ENCODE measurements around the gene ABHD17A. TPM values are rescaled to one million over a fixed set of nuclear protein-coding genes. Genes with fewer than 3 reads are reported as not detected.

The ABHD17A gene
- polyA plus RNA-seq, 4 donors, result 49.1 to 79.6 (median 62.0) TPM

DNA sequence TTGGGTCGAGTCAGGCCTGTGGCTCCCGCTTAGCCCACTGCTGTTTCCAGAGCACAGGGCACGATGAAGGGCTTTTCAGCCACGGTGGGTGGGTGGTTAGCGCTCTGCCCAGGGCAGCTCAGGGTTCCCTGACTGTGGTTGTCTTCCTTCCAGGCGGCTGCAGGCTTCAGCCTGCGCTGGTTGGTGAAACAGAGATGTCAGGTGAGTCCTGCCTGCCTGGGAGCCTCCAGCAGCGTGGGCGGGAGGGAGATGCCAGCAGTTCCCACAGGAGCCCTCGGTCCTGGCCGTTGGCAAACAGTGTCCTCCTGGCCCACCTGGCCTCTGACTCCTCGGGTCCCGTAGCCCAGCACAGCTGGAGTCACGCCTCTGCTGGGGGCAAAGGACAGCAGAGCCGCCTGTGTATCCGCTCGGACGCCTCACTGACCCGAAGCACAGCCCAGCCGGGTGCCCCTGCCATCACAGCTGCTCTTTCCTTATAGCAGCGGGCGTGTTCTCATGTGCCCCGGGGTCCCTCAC lies 29.6 kb upstream of the ABHD17A start:
- peaks cover 3 to 75% (median 9%) of the 10 kb centered on the region in 3 donors for H3K36me3 ChIP-seq (ENCODE audit: control insufficient read depth in 3 of 3, insufficient read depth in 2 of 3, low read depth in 1 of 3, low read length in 3 of 3)
- no peaks in the 10 kb centered on the region for H3K27me3 ChIP-seq (ENCODE audit: control insufficient read depth in 3 of 3, insufficient read depth in 3 of 3, low read length in 3 of 3)
- no peak overlapping the region for H3K27ac ChIP-seq (ENCODE audit: low read depth in 1 of 3, low read length in 2 of 3)
- H3K4me1 ChIP-seq (ENCODE audit: control insufficient read depth in 3 of 3, insufficient read depth in 2 of 3, low read depth in 1 of 3, low read length in 2 of 3), result no peaks in the 10 kb centered on the region
- 79 to 91% (median 84%) methylated on average over 22 to 23 of the region's 23 CpGs for WGBS, 3 donors
- DNase-seq, result no peak
- no peak for FAIRE-seq
- peaks cover 0 to 1% of the 10 kb centered on the region in 2 donors for H3K9me3 ChIP-seq (ENCODE audit: control insufficient read depth in 2 of 2, insufficient read depth in 1 of 2, low read depth in 1 of 2, low read length in 1 of 2)
- no peak overlapping the region for H3K4me3 ChIP-seq (ENCODE audit: low read depth in 1 of 3, low read length in 3 of 3)

DNA sequence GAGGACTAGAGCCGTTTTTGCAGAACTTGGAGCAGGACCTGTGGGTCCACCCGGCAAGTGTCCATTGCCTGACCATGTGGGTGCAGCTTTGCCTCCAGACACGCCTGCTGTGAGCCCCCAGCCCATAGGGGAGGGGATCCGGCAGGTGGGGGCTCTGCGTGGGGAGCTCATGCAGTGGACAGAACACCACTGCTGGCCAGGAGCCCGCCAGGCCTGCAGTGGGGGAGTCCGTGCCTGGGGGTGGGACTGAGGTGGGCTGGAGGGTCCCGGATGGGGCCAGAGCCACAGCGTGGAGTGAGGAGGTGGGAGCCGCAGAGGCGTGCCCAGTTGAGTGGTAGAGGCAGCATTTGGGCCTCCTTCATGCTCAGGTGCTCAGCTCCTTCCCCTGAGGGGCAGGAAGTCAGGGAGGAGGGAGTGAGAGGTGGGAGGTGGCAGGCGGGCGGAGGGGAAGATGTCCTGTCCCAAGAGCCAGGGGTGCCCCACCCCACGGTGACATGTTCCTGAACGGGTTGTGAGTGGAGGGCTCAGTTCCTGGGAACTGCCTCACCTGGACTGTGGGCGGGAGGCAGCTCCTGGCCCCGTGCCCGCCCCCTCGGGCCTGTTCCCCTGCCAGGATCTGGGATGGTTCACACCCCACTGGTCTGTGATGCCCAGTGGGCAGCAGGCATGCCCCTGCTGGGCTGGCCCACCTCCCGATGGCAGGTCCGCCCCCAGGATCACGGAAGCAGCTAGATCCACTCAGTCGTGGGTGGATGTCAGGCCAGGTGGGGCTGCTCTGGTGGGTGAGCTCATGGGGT lies 28.7 kb upstream of the ABHD17A start:
- peaks cover 0 to 4% of the 10 kb centered on the region in 2 donors for H3K9me3 ChIP-seq (ENCODE audit: control insufficient read depth in 2 of 2, insufficient read depth in 1 of 2, low read depth in 1 of 2, low read length in 1 of 2)
- FAIRE-seq (no peak), DNase-seq (no peak)
- no peak overlapping the region for H3K4me3 ChIP-seq (ENCODE audit: low read depth in 1 of 3, low read length in 3 of 3)
- H3K4me1 ChIP-seq (ENCODE audit: control insufficient read depth in 3 of 3, insufficient read depth in 2 of 3, low read depth in 1 of 3, low read length in 2 of 3), result peaks cover 0 to 3% (median 2%) of the 10 kb centered on the region in 3 donors
- H3K36me3 ChIP-seq (ENCODE audit: control insufficient read depth in 3 of 3, insufficient read depth in 2 of 3, low read depth in 1 of 3, low read length in 3 of 3), result peaks cover 3 to 77% (median 9%) of the 10 kb centered on the region in 3 donors
- 80 to 87% (median 84%) methylated on average over 20 to 23 of the region's 23 CpGs for WGBS, 3 donors
- H3K27ac ChIP-seq (ENCODE audit: low read depth in 1 of 3, low read length in 2 of 3), result no peak overlapping the region
- no peaks in the 10 kb centered on the region for H3K27me3 ChIP-seq (ENCODE audit: control insufficient read depth in 3 of 3, insufficient read depth in 3 of 3, low read length in 3 of 3)

DNA sequence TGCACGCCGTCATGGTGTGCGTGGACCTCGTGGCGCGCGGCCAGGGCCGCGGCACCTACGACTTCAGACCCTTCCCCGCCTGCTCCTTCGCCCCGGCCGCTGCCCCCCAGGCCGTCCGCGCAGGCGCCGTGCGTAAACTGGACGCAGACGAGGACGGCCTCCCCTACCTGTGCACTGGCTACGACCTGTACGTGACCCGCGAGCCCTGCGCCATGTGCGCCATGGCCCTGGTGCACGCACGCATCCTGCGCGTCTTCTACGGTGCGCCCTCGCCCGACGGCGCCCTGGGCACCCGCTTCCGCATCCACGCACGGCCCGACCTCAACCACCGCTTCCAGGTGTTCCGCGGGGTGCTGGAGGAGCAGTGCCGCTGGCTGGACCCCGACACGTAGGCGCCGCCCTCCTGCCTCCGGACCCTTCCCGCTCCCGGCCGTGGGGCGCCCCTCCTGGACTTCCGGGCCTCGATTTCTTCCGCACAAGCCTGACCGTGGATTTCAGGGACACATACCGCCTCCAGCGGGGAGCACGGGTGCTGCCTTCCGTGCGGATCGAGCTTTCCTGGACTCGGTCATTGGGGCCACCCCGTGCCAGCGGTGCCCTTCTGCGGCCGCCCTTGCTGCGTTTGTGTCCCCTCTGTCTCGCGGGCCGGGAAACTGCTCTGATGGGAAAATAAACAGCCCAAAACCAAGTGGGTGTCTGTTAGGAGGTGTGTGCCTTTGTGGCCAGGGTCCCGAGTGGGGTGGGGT lies 27.6 kb upstream of the ABHD17A start:
- Histone ChIP-seq H3K4me1 (ENCODE audit: control insufficient read depth in 3 of 3, insufficient read depth in 2 of 3, low read depth in 1 of 3, low read length in 2 of 3) (peaks cover 3% of the 10 kb centered on the region in 3 donors), H3K27ac (ENCODE audit: low read depth in 1 of 3, low read length in 2 of 3) (no peak overlapping the region), H3K9me3 (ENCODE audit: control insufficient read depth in 2 of 2, insufficient read depth in 1 of 2, low read depth in 1 of 2, low read length in 1 of 2) (peaks cover 0 to 4% of the 10 kb centered on the region in 2 donors), H3K4me3 (ENCODE audit: low read depth in 1 of 3, low read length in 3 of 3) (no peak overlapping the region), H3K36me3 (ENCODE audit: control insufficient read depth in 3 of 3, insufficient read depth in 2 of 3, low read depth in 1 of 3, low read length in 3 of 3) (peaks cover 3 to 75% (median 9%) of the 10 kb centered on the region in 3 donors), H3K27me3 (ENCODE audit: control insufficient read depth in 3 of 3, insufficient read depth in 3 of 3, low read length in 3 of 3) (no peaks in the 10 kb centered on the region)
- FAIRE-seq, result no peak
- DNase-seq, result no peak
- 97 to 98% (median 98%) methylated on average over 75 to 77 of the region's 77 CpGs for WGBS, 3 donors

DNA sequence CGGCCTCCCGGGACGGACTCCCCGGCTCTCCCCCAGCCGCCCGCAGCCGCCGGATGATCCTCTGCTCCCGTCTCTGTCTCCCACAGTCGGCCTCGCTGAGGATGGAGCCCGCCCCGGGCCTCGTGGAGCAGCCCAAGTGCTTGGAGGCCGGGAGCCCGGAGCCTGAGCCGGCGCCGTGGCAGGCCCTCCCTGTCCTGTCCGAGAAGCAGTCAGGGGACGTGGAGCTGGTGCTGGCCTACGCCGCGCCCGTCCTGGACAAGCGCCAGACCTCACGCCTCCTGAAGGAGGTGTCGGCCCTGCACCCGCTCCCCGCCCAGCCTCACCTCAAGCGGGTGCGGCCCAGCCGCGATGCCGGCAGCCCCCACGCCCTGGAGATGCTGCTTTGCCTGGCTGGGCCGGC lies 26.7 kb upstream of the ABHD17A start:
- H3K9me3 ChIP-seq (ENCODE audit: control insufficient read depth in 2 of 2, insufficient read depth in 1 of 2, low read depth in 1 of 2, low read length in 1 of 2), result peaks cover 0 to 4% of the 10 kb centered on the region in 2 donors
- H3K27ac ChIP-seq (ENCODE audit: low read depth in 1 of 3, low read length in 2 of 3), result no peak overlapping the region
- FAIRE-seq (no peak), DNase-seq (peak in 1 of 2 donors; percentile 66)
- H3K4me3 ChIP-seq (ENCODE audit: low read depth in 1 of 3, low read length in 3 of 3), result no peak overlapping the region
- peaks cover 3 to 13% (median 3%) of the 10 kb centered on the region in 3 donors for H3K4me1 ChIP-seq (ENCODE audit: control insufficient read depth in 3 of 3, insufficient read depth in 2 of 3, low read depth in 1 of 3, low read length in 2 of 3)
- no peaks in the 10 kb centered on the region for H3K27me3 ChIP-seq (ENCODE audit: control insufficient read depth in 3 of 3, insufficient read depth in 3 of 3, low read length in 3 of 3)
- peaks cover 0 to 74% (median 9%) of the 10 kb centered on the region in 3 donors for H3K36me3 ChIP-seq (ENCODE audit: control insufficient read depth in 3 of 3, insufficient read depth in 2 of 3, low read depth in 1 of 3, low read length in 3 of 3)
- WGBS, 3 donors, result 54 to 82% (median 65%) methylated on average over 31 to 37 of the region's 37 CpGs

DNA sequence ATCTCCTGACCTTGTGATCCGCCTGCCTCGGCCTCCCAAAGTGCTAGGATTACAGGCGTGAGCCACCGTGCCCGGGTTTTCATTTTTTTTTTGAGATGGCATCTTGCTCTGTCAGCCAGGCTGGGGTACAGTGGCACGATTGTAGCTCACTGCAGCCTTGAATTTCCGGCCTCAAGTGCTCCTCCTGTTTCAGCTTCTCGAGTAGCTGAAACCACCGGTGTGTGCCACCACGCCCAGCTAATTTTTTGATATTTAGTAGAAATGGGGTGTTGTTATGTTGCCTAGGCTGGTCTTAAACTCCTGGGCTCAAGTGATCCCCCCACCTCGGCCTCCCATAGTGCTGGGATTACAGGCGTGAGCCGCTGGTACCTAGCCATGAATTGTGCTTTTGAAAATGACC lies 25.8 kb upstream of the ABHD17A start:
- FAIRE-seq (no peak), DNase-seq (no peak)
- H3K4me1 ChIP-seq (ENCODE audit: control insufficient read depth in 3 of 3, insufficient read depth in 2 of 3, low read depth in 1 of 3, low read length in 2 of 3), result peaks cover 3 to 14% (median 3%) of the 10 kb centered on the region in 3 donors
- WGBS, 3 donors, result 84 to 92% (median 90%) methylated on average over 13 of the region's 13 CpGs
- no peaks in the 10 kb centered on the region for H3K27me3 ChIP-seq (ENCODE audit: control insufficient read depth in 3 of 3, insufficient read depth in 3 of 3, low read length in 3 of 3)
- H3K36me3 ChIP-seq (ENCODE audit: control insufficient read depth in 3 of 3, insufficient read depth in 2 of 3, low read depth in 1 of 3, low read length in 3 of 3), result peaks cover 0 to 69% (median 9%) of the 10 kb centered on the region in 3 donors
- no peak overlapping the region for H3K4me3 ChIP-seq (ENCODE audit: low read depth in 1 of 3, low read length in 3 of 3)
- H3K27ac ChIP-seq (ENCODE audit: low read depth in 1 of 3, low read length in 2 of 3), result peak overlapping the region in 1 of 3 donors; percentile 39
- peaks cover 0 to 4% of the 10 kb centered on the region in 2 donors for H3K9me3 ChIP-seq (ENCODE audit: control insufficient read depth in 2 of 2, insufficient read depth in 1 of 2, low read depth in 1 of 2, low read length in 1 of 2)

DNA sequence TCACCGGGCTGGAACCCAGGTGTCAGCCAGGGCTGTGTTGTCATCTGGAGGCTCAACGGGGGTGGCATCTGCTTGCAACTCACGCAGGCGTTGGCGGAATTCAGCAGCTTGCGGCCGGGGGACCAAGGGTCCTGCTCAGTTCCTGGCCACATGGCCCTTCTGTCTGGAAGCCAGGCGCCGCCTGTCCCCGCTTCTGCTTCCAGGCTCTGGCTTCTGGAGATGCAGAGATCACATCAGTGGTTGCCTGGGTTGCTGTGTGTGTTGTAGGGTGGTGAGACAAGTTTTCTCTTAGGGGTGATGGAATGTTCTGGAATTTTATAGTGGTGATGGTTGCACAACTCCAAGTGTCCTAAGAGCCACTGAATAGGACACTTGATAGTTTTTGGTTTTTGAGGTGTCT lies 24.9 kb upstream of the ABHD17A start:
- H3K27ac ChIP-seq (ENCODE audit: low read depth in 1 of 3, low read length in 2 of 3), result no peak overlapping the region
- peak overlapping the region in 1 of 3 donors; percentile 61 for H3K4me3 ChIP-seq (ENCODE audit: low read depth in 1 of 3, low read length in 3 of 3)
- peaks cover 0 to 69% (median 9%) of the 10 kb centered on the region in 3 donors for H3K36me3 ChIP-seq (ENCODE audit: control insufficient read depth in 3 of 3, insufficient read depth in 2 of 3, low read depth in 1 of 3, low read length in 3 of 3)
- H3K27me3 ChIP-seq (ENCODE audit: control insufficient read depth in 3 of 3, insufficient read depth in 3 of 3, low read length in 3 of 3), result no peaks in the 10 kb centered on the region
- WGBS, 3 donors, result 91 to 98% (median 96%) methylated on average over 10 of the region's 10 CpGs
- FAIRE-seq (no peak), DNase-seq (no peak)
- peaks cover 3 to 19% (median 3%) of the 10 kb centered on the region in 3 donors for H3K4me1 ChIP-seq (ENCODE audit: control insufficient read depth in 3 of 3, insufficient read depth in 2 of 3, low read depth in 1 of 3, low read length in 2 of 3)
- H3K9me3 ChIP-seq (ENCODE audit: control insufficient read depth in 2 of 2, insufficient read depth in 1 of 2, low read depth in 1 of 2, low read length in 1 of 2), result peaks cover 0 to 4% of the 10 kb centered on the region in 2 donors

DNA sequence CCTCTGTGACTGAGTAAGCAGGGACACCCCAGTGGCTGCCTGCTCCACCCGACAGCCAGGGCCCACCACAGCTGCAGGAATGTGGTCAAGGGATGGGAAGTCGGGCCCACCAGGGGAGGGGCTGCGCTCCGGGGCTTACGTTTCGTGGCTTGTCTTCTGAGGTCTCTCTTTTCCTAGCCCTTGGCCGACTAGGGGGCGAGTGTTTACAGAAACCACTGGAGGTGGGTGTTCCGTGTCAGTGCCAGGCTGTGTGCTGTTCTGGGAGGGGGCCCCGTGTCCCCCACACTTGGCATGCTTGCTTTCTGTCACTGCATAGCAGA lies 24.4 kb upstream of the ABHD17A start:
- WGBS, 3 donors, result 61 to 74% (median 73%) methylated on average over 9 to 10 of the region's 10 CpGs
- H3K4me1 ChIP-seq (ENCODE audit: control insufficient read depth in 3 of 3, insufficient read depth in 2 of 3, low read depth in 1 of 3, low read length in 2 of 3), result peaks cover 3 to 22% (median 3%) of the 10 kb centered on the region in 3 donors
- DNase-seq (no peak), FAIRE-seq (no peak)
- peaks cover 0 to 4% of the 10 kb centered on the region in 2 donors for H3K9me3 ChIP-seq (ENCODE audit: control insufficient read depth in 2 of 2, insufficient read depth in 1 of 2, low read depth in 1 of 2, low read length in 1 of 2)
- no peak overlapping the region for H3K27ac ChIP-seq (ENCODE audit: low read depth in 1 of 3, low read length in 2 of 3)
- H3K36me3 ChIP-seq (ENCODE audit: control insufficient read depth in 3 of 3, insufficient read depth in 2 of 3, low read depth in 1 of 3, low read length in 3 of 3), result peaks cover 0 to 65% (median 9%) of the 10 kb centered on the region in 3 donors
- no peaks in the 10 kb centered on the region for H3K27me3 ChIP-seq (ENCODE audit: control insufficient read depth in 3 of 3, insufficient read depth in 3 of 3, low read length in 3 of 3)
- peak overlapping the region in 1 of 3 donors; percentile 61 for H3K4me3 ChIP-seq (ENCODE audit: low read depth in 1 of 3, low read length in 3 of 3)

DNA sequence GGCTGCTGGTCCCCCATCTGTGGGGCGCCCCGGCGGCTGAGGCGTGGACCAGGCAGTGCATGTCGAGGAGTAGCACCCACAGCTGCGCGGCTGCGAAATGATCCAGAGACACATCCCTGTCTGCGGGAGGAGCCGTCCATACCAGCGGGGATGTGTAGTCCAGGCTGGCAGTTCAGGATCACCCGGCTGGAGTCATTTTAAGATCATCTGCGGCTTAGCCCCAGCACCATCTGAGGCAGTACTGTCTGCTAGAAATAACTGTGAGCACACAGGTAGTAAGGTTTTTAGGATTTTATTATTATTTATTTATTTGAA lies 23.0 kb upstream of the ABHD17A start:
- DNase-seq, result peak in 1 of 2 donors; percentile 28
- no peak for FAIRE-seq
- H3K4me3 ChIP-seq (ENCODE audit: low read depth in 1 of 3, low read length in 3 of 3), result peak overlapping the region in 2 of 3 donors; percentile 9 to 61
- peak overlapping the region; percentile 63 to 98 (median 92) for H3K27ac ChIP-seq (ENCODE audit: low read depth in 1 of 3, low read length in 2 of 3)
- H3K4me1 ChIP-seq (ENCODE audit: control insufficient read depth in 3 of 3, insufficient read depth in 2 of 3, low read depth in 1 of 3, low read length in 2 of 3), result peaks cover 3 to 26% (median 3%) of the 10 kb centered on the region in 3 donors
- peaks cover 0 to 4% of the 10 kb centered on the region in 2 donors for H3K9me3 ChIP-seq (ENCODE audit: control insufficient read depth in 2 of 2, insufficient read depth in 1 of 2, low read depth in 1 of 2, low read length in 1 of 2)
- peaks cover 0 to 51% (median 4%) of the 10 kb centered on the region in 3 donors for H3K36me3 ChIP-seq (ENCODE audit: control insufficient read depth in 3 of 3, insufficient read depth in 2 of 3, low read depth in 1 of 3, low read length in 3 of 3)
- no peaks in the 10 kb centered on the region for H3K27me3 ChIP-seq (ENCODE audit: control insufficient read depth in 3 of 3, insufficient read depth in 3 of 3, low read length in 3 of 3)
- 20 to 82% (median 38%) methylated on average over 13 of the region's 13 CpGs for WGBS, 3 donors

Data from small intestine (tissue), 7 donors.